B cell (primary cell): Measurements from ENCODE around the gene HMGN3. TPM values are rescaled to one million over a fixed set of nuclear protein-coding genes. Genes with fewer than 3 reads are reported as not detected.

Experiments
- ATAC-seq: fragments of 200-7000 bp; cut with Tn5 transposase; one replicate; pipeline ENCODE4 v1.10.0; 2021; ENCODE audit warnings: low read depth, mild to moderate bottlenecking, moderate number of reproducible peaks, moderate library complexity
- CTCF ChIA-PET: fragments of 350-600 bp; sonication (Branson Sonifier 250); formaldehyde crosslinking; loops from one replicate; lab custom pipeline; 2021; ENCODE audit warnings: antibody characterized with exemption, inconsistent platforms; lab: Charles Lee
- POLR2A ChIA-PET: fragments of 350-600 bp; sonication (Branson Sonifier 250); formaldehyde crosslinking; loops from one replicate; lab custom pipeline; 2021; ENCODE audit warnings: antibody characterized with exemption; lab: Charles Lee
- DNase-seq: peaks from one replicate; pipeline ENCODE4 v3.0.0; 2013
- H2AFZ ChIP-seq: 2 replicates; pipeline ENCODE4 v1.6.1; 2012; ENCODE audit warnings: mild to moderate bottlenecking, low read depth, low read length; ENCODE audit not compliant: insufficient read depth, poor library complexity, severe bottlenecking
- H3K27ac ChIP-seq, 2 donors: 1 replicate in 1 of 2; 2 replicates in 1 of 2; pipeline ENCODE4 v1.5.1; 2012 to 2013; ENCODE audit warnings: low read length in 2 of 2, mild to moderate bottlenecking in 2 of 2, moderate library complexity in 1 of 2
- H3K27me3 ChIP-seq, 4 experiments: fragments of 200-600 bp in 1 of 4; sonication (generic) in 1 of 4; replicated peaks in 1 of 4; 1 replicate in 2 of 4; 2 replicates in 2 of 4; pipeline versions ENCODE4 v1.6.1 to v1.7.0; 2013 to 2016; ENCODE audit warnings: low read length in 3 of 4, mild to moderate bottlenecking in 2 of 4, mixed read lengths in 1 of 4, moderate library complexity in 1 of 4; ENCODE audit not compliant: insufficient read depth in 4 of 4, control insufficient read depth in 3 of 4; ENCODE audit errors: control extremely low read depth in 1 of 4
- H3K36me3 ChIP-seq, 2 experiments: replicated peaks in 1 of 2; 1 replicate in 1 of 2; 2 replicates in 1 of 2; pipeline versions ENCODE4 v1.6.1 to v1.7.1; 2013; ENCODE audit warnings: low read length in 1 of 2; ENCODE audit not compliant: insufficient read depth in 2 of 2, control insufficient read depth in 1 of 2; ENCODE audit errors: control extremely low read depth in 1 of 2, extremely low read depth in 1 of 2
- H3K4me1 ChIP-seq, 2 donors: fragments of 200-600 bp in 1 of 2; sonication (generic) in 1 of 2; 1 replicate in 1 of 2; 2 replicates in 1 of 2; pipeline versions ENCODE4 v1.5.1 to v1.6.1; 2013 to 2017; ENCODE audit warnings: low read length in 2 of 2; ENCODE audit not compliant: control insufficient read depth in 2 of 2, insufficient read depth in 2 of 2
- H3K4me2 ChIP-seq: replicated peaks from 2 replicates; pipeline ENCODE3; 2012; ENCODE audit warnings: mild to moderate bottlenecking, low read depth, low read length; ENCODE audit not compliant: poor library complexity, severe bottlenecking
- H3K4me3 ChIP-seq, 5 experiments: fragments of 200-600 bp in 1 of 5; sonication (generic) in 1 of 5; 1 replicate in 3 of 5; 2 replicates in 2 of 5; pipeline versions ENCODE4 v1.5.1 to v1.7.0; 2011 to 2016; ENCODE audit warnings: low read length in 4 of 5, mild to moderate bottlenecking in 4 of 5, low read depth in 2 of 5, control low read depth in 1 of 5, moderate library complexity in 1 of 5; ENCODE audit not compliant: insufficient read depth in 1 of 5; ENCODE audit errors: control extremely low read depth in 1 of 5, extremely low read depth in 1 of 5
- H3K79me2 ChIP-seq: fragments of 200-600 bp; sonication (generic); one replicate; pipeline ENCODE4 v1.6.0; 2016; ENCODE audit warnings: low read length; ENCODE audit not compliant: control insufficient read depth, insufficient read depth
- H3K9ac ChIP-seq: fragments of 200-600 bp; sonication (generic); 2 replicates; pipeline ENCODE4 v1.6.1; 2017; ENCODE audit warnings: mild to moderate bottlenecking, low read length, moderate library complexity
- H3K9me3 ChIP-seq, 3 donors: one replicate each; pipeline versions ENCODE4 v1.6.1 to v1.7.1; 2013; ENCODE audit warnings: low read length in 2 of 3; ENCODE audit not compliant: control insufficient read depth in 2 of 3, insufficient read depth in 1 of 3; ENCODE audit errors: control extremely low read depth in 1 of 3
- H4K20me1 ChIP-seq: 2 replicates; pipeline ENCODE4 v1.6.0; 2012; ENCODE audit warnings: mild to moderate bottlenecking, low read length; ENCODE audit not compliant: insufficient read depth, control insufficient read depth, poor library complexity, severe bottlenecking
- H3K27ac Mint-ChIP-seq: one replicate; pipeline ENCODE4 v1.8.0; 2021; ENCODE audit warnings: mixed read lengths
- H3K27me3 Mint-ChIP-seq: one replicate; pipeline ENCODE4 v1.8.0; 2021; ENCODE audit warnings: mixed read lengths
- H3K4me1 Mint-ChIP-seq: one replicate; pipeline ENCODE4 v1.8.0; 2021; ENCODE audit warnings: mixed read lengths
- H3K4me3 Mint-ChIP-seq: one replicate; pipeline ENCODE4 v1.8.0; 2021; ENCODE audit warnings: mixed read lengths
- H3K9me3 Mint-ChIP-seq: one replicate; pipeline ENCODE4 v1.8.0; 2022; ENCODE audit warnings: mixed read lengths; ENCODE audit not compliant: insufficient read depth
- EZH2 ChIP-seq: IDR thresholded peaks from 2 replicates; pipeline ENCODE4 v1.6.1; 2012; ENCODE audit warnings: borderline replicate concordance, low read depth, mild to moderate bottlenecking, moderate library complexity, low read length; ENCODE audit not compliant: insufficient read depth, poor library complexity, severe bottlenecking
- WGBS: methylation state at CpG from one replicate; pipeline ENCODE4 v1.1.5; 2013; ENCODE audit warnings: missing lambda C conversion rate; ENCODE audit not compliant: insufficient coverage; 5-methylcytosine and 5-hydroxymethylcytosine counted together
- intact Hi-C: fragments of 100-400 bp; cut with micrococcal nuclease; formaldehyde crosslinking; loops from one replicate; pipeline ENCODE4 v1.10.0; 2022
- polyA plus RNA-seq: library from polyadenylated mRNA; depleted of rRNA; stranded (reverse); fragments of >200 nt; gene quantifications from 2 replicates; pipeline ENCODE4 v1.2.3, GENCODE V29; 2012
- total RNA-seq, 2 donors: library from RNA; stranded (reverse); fragments of 120-200 nt in 1 of 2; gene quantifications; 1 replicate in 1 of 2; 2 replicates in 1 of 2; pipeline versions ENCODE4 v1.2.3 to v1.2.4, GENCODE V29; 2013 to 2022
- TF ChIP-seq, protein P1 (sequence below): fragments of 200-600 bp; IDR thresholded peaks from one replicate; pipeline ENCODE4 v1.8.0; 2022; ENCODE audit warnings: antibody characterized with exemption, mild to moderate bottlenecking

HMGN3 gene
- total and polyA plus RNA-seq, 2 donors (not counting 1 experiment from before 2014, with no cell fraction given): 40.1 to 44.3 TPM

DNA sequence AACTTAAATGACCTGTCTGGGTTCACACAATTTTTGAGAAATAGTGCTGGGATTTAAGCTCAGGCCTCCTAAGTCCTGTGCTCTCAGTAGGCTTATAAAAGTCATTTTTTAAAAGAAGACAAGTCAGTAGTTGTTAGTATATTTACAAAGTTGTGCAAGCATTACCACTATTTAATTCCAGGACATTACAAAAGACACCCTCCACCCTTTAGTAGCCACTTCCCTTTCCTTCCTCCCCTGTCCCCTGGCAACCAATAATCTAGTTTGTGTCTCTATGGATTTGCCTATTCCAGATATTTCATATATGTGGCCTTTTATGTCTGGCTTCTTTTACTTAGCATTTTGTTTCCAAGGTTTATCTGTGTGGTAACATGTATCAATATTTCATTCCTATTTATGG is 37.6 kb downstream of the HMGN3 start:
- Histone ChIP-seq H3K4me2 (no peak overlapping the region), H3K27me3 (no peaks in the 10 kb centered on the region), H3K36me3 (peaks cover 0 to under 1% of the 10 kb centered on the region in 2 experiments), H4K20me1 (no peaks in the 10 kb centered on the region), H3K27ac (no peak overlapping the region), H3K4me3 (no peak overlapping the region), H3K9ac (no peak overlapping the region), H3K4me1 (no peaks in the 10 kb centered on the region), H2AFZ (no peak overlapping the region), H3K9me3 (no peaks in the 10 kb centered on the region), H3K79me2 (no peaks in the 10 kb centered on the region)
- TF ChIP-seq, protein P1, sequence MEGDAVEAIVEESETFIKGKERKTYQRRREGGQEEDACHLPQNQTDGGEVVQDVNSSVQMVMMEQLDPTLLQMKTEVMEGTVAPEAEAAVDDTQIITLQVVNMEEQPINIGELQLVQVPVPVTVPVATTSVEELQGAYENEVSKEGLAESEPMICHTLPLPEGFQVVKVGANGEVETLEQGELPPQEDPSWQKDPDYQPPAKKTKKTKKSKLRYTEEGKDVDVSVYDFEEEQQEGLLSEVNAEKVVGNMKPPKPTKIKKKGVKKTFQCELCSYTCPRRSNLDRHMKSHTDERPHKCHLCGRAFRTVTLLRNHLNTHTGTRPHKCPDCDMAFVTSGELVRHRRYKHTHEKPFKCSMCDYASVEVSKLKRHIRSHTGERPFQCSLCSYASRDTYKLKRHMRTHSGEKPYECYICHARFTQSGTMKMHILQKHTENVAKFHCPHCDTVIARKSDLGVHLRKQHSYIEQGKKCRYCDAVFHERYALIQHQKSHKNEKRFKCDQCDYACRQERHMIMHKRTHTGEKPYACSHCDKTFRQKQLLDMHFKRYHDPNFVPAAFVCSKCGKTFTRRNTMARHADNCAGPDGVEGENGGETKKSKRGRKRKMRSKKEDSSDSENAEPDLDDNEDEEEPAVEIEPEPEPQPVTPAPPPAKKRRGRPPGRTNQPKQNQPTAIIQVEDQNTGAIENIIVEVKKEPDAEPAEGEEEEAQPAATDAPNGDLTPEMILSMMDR: no peak
- no peak for TF ChIP-seq EZH2
- POLR2A ChIA-PET: no interaction called here
- no peak for DNase-seq
- ATAC-seq: no peak
- intact Hi-C loops: no loop called here
- peaks cover 7% of the 10 kb centered on the region for H3K9me3 Mint-ChIP-seq
- no peaks in the 10 kb centered on the region for H3K4me1 Mint-ChIP-seq
- no peak overlapping the region for H3K27ac Mint-ChIP-seq
- H3K4me3 Mint-ChIP-seq: no peak overlapping the region
- H3K27me3 Mint-ChIP-seq: no peaks in the 10 kb centered on the region
- CTCF ChIA-PET: no interaction called here

DNA sequence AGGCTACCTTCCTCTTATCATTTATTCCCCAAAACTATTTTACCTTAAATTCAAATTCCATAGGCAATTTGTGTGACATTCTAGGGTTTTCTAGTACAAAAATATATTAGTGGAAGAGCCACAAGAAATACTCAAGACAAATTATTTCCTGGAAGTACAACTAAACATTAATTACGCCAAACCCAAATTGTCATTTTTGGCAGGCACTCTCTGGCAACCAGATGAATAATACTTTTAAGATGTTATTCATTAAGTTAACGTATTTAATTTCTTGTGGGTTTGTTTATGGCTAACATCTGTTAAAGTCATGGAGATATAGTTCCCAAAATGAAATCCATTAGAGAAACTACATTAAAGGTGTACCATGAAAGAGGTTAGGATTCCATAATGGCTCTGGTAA is 40.5 kb downstream of the HMGN3 start:
- Histone ChIP-seq H3K9ac (no peak overlapping the region), H4K20me1 (no peaks in the 10 kb centered on the region), H3K9me3 (peaks cover 0 to 11% (median 3%) of the 10 kb centered on the region in 3 donors), H3K4me3 (no peak overlapping the region), H3K27ac (no peak overlapping the region), H3K4me1 (no peaks in the 10 kb centered on the region), H3K4me2 (no peak overlapping the region), H3K79me2 (no peaks in the 10 kb centered on the region), H3K36me3 (no peaks in the 10 kb centered on the region), H2AFZ (no peak overlapping the region), H3K27me3 (no peaks in the 10 kb centered on the region)
- intact Hi-C loops: no loop called here
- ChIA-PET POLR2A (no interaction called here), CTCF (no interaction called here)
- Mint-ChIP-seq H3K4me1 (no peaks in the 10 kb centered on the region), H3K27me3 (peaks cover 3% of the 10 kb centered on the region), H3K27ac (no peak overlapping the region), H3K4me3 (no peak overlapping the region), H3K9me3 (peaks cover 10% of the 10 kb centered on the region)
- no peak for ATAC-seq
- DNase-seq: no peak
- no CpG with 5 or more reads among the region's 2 CpGs for WGBS
- TF ChIP-seq, protein P1: no peak
- no peak for TF ChIP-seq EZH2
